ENCODE data around the gene RCN1. TPM values are rescaled to one million over a fixed set of nuclear protein-coding genes. Genes with fewer than 3 reads are reported as not detected.

RCN1 gene
- total and polyA plus RNA-seq, 2 experiments from 2014 or later: 534 to 557 TPM

- no peak overlapping the region for H2AFZ ChIP-seq
- H3K4me2 ChIP-seq (ENCODE audit: unreplicated experiment): no peak overlapping the region
- no peak overlapping the region for H3K27ac ChIP-seq
- no peaks in the 10 kb centered on the region for H3K79me2 ChIP-seq (ENCODE audit: insufficient read depth)
- peak; percentile 35 for DNase-seq
- H4K20me1 ChIP-seq (ENCODE audit: insufficient read depth): no peaks in the 10 kb centered on the region
- TF ChIP-seq EZH2 (IDR thresholded peaks at IDR 0.05; ENCODE audit: insufficient read depth, poor library complexity, severe bottlenecking) (no peak), EZH2phosphoT487 (IDR thresholded peaks at IDR 0.05; ENCODE audit: insufficient read depth, low read depth) (no peak)
- WGBS, 2 experiments (ENCODE audit: low coverage in 1 of 2, low lambda C conversion rate in 2 of 2, missing lambda C conversion rate in 2 of 2): 87 to 88% methylated on average over 2 of the region's 2 CpGs
- H3K27me3 ChIP-seq (replicated peaks; ENCODE audit: insufficient read depth): no peaks in the 10 kb centered on the region
- no peaks in the 10 kb centered on the region for H3K9me3 ChIP-seq (ENCODE audit: low read depth)
- H3K9ac ChIP-seq: no peak overlapping the region
- H3K36me3 ChIP-seq (ENCODE audit: low read depth): no peaks in the 10 kb centered on the region
- H3F3A ChIP-seq (ENCODE audit: insufficient read depth): no peaks in the 10 kb centered on the region
- no peaks in the 10 kb centered on the region for H3K9me2 ChIP-seq (ENCODE audit: insufficient read depth)
- no peak overlapping the region for H3K4me3 ChIP-seq
- no peaks in the 10 kb centered on the region for H3K4me1 ChIP-seq (ENCODE audit: insufficient read depth)
- in situ Hi-C loops (cut with MboI): loop anchor here (25.0 kb wide), 1 partner anchor 517 kb away; no protein-coding TSS in a partner anchor
Measured at GRCh38 chr11:32154275-32154674, 63.4 kb downstream of the RCN1 start.

Small RNA genes within 50 kb of the gene (small RNA-seq; reads per million reads assigned to genes)
- gene RF00012 (ENCODE audit: low read depth, low replicate concordance): not detected
